SU-DHL-6 (cell line): ENCODE measurements around the gene RMND5B.

ENCODE experiments used
- CTCF ChIP-seq: fragments of 200-600 bp; sonication (generic); IDR thresholded peaks from one replicate; pipeline ENCODE4 v1.5.1; 2017; ENCODE audit warnings: antibody characterized with exemption, mild to moderate bottlenecking, low read length, moderate library complexity; ENCODE audit not compliant: insufficient read depth, poor library complexity, severe bottlenecking
- EZH2phosphoT487 ChIP-seq: fragments of 200-600 bp; sonication (generic), shearing (Covaris generic); conservative IDR thresholded peaks from 2 replicates; pipeline ENCODE4 v1.6.1; 2018; ENCODE audit warnings: mild to moderate bottlenecking, antibody characterized with exemption, low read length, moderate library complexity, mixed read lengths

- no peak for TF ChIP-seq CTCF
- no peak for TF ChIP-seq EZH2phosphoT487
These were observed 36.5 kb upstream of the RMND5B start for GRCh38 chr5:178094345-178094744.
